ENCODE results near the gene SNX19. TPM values are rescaled to one million over a fixed set of nuclear protein-coding genes. Genes with fewer than 3 reads are reported as not detected.

SNX19 gene
- total RNA-seq, 1 donor from 2014 or later = 67.4 TPM

DNA sequence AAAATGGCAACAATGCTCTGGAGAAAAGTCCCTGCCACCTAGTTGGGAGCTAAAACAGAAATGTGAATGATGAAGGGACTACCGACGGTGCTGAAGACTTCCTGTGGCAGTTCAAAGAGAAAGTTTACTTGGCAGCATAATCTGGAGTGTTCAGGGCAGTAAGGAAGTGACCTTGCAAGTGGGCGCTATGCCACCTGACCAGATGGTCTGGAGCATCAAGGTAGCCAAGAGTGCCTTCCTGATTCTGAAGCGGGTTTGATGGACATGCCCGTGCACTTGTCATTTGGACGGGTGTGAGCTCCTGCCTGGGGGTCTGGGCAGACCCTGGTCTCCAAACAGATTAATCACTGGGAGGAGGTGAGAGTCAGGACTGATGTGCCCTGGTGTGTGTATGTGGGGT is 1.8 kb upstream of the SNX19 start:
- Histone ChIP-seq H3K9me3 (no peaks in the 10 kb centered on the region), H3K4me3 (no peak overlapping the region), H3K27me3 (ENCODE audit: low read depth) (no peaks in the 10 kb centered on the region), H3K4me1 (peaks cover 29% of the 10 kb centered on the region), H3K27ac (no peak overlapping the region), H3K36me3 (peaks cover 19% of the 10 kb centered on the region)
- intact Hi-C loops (cut with DNase I) = no loop called here
- TF ChIP-seq, protein P1, sequence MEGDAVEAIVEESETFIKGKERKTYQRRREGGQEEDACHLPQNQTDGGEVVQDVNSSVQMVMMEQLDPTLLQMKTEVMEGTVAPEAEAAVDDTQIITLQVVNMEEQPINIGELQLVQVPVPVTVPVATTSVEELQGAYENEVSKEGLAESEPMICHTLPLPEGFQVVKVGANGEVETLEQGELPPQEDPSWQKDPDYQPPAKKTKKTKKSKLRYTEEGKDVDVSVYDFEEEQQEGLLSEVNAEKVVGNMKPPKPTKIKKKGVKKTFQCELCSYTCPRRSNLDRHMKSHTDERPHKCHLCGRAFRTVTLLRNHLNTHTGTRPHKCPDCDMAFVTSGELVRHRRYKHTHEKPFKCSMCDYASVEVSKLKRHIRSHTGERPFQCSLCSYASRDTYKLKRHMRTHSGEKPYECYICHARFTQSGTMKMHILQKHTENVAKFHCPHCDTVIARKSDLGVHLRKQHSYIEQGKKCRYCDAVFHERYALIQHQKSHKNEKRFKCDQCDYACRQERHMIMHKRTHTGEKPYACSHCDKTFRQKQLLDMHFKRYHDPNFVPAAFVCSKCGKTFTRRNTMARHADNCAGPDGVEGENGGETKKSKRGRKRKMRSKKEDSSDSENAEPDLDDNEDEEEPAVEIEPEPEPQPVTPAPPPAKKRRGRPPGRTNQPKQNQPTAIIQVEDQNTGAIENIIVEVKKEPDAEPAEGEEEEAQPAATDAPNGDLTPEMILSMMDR (IDR thresholded peaks at IDR 0.05) = no peak
- DNase-seq = no peak
- no peak for ATAC-seq

DNA sequence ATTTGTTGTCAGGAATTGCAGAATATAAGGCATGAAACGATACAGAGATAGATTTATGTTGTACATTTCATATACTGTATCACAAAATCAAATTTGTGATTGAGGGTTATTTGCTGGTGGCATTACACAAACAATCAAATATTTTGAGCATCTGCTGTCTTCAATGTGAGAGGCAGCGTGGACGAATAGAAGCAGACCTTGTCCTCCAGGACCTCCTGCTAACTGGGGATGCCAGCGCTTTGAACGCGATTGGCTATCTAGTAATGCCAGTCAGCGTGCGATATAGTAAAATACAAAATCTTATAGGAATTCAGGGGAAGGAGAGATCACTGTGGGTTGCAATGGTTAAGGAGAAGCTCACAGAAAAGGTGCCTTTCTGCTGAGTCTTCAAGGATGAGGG is 631 bp upstream of the SNX19 start:
- Histone ChIP-seq H3K9me3 (no peaks in the 10 kb centered on the region), H3K27me3 (ENCODE audit: low read depth) (no peaks in the 10 kb centered on the region), H3K27ac (peak overlapping the region; percentile 92), H3K4me1 (peaks cover 34% of the 10 kb centered on the region), H3K36me3 (peaks cover 31% of the 10 kb centered on the region), H3K4me3 (peak overlapping the region; percentile 75)
- TF ChIP-seq, protein P1 (IDR thresholded peaks at IDR 0.05) = no peak
- no peak for DNase-seq
- intact Hi-C loops (cut with DNase I) = no loop called here
- ATAC-seq = no peak

DNA sequence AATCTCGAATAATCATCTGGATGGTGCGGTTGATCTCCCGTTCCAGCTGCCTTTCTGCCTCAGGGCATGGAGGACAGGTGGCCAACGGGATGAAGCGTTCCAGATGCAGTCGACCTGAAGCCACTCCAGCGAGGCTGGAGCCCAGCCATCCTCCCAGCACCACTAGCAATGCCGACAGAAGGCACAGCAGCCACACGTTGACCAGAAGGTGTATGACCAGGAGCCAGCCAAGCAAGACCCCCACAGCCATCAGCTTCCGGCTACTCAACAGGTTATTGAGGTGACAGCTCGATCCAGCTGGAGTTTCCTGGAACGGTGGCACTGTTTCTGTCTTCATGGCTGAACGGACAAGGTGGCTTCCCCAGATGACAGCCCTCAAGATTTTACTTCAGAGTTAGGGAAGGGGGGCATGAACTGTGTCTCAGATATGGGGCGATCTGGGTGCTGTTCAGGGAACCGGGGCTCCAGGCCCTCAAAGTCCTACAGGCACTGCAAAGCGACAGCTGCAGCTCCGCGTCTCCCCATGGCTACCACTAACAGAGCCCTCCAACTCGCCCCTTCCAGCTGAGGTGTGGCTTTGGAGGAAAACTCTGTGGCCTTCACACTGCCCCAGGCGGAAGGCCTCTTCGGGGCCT is 559 bp downstream of the SNX19 start:
- Histone ChIP-seq H3K4me3 (peak overlapping the region; percentile 75), H3K27me3 (ENCODE audit: low read depth) (no peaks in the 10 kb centered on the region), H3K36me3 (peaks cover 43% of the 10 kb centered on the region), H3K27ac (peak overlapping the region; percentile 92), H3K9me3 (no peaks in the 10 kb centered on the region), H3K4me1 (peaks cover 34% of the 10 kb centered on the region)
- DNase-seq = no peak
- no peak for ATAC-seq
- intact Hi-C loops (cut with DNase I) = no loop called here
- TF ChIP-seq, protein P1 (IDR thresholded peaks at IDR 0.05) = no peak

GRCh38 chr11:130913268-130913667 is 3.0 kb downstream of the SNX19 start:
- Histone ChIP-seq H3K4me1 (peaks cover 34% of the 10 kb centered on the region), H3K27me3 (ENCODE audit: low read depth) (no peaks in the 10 kb centered on the region), H3K9me3 (no peaks in the 10 kb centered on the region), H3K36me3 (peaks cover 67% of the 10 kb centered on the region), H3K27ac (no peak overlapping the region), H3K4me3 (no peak overlapping the region)
- intact Hi-C loops (cut with DNase I) = no loop called here
- TF ChIP-seq, protein P1 (IDR thresholded peaks at IDR 0.05) = no peak
- ATAC-seq (no peak), DNase-seq (no peak)

DNA sequence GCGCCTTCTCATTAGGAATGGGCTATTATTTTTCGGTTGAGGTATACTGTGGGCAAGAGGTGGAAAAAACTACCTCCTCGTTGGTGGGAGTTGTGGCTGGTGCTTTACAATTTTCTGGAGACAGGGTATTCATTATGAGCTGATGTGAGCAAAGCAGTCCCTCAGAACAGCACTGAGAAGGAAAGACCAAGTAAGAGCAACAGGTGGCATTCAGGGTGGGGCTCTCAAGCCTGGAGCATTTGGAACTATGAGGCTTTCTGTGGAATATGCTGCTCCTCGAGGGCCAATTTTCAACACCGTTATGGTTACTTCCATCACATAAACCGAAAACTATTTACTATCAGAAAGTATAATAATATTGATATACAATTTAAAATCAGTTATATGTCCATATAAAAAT is 3.7 kb downstream of the SNX19 start:
- no peak for DNase-seq
- H3K36me3 ChIP-seq = peaks cover 74% of the 10 kb centered on the region
- peaks cover 34% of the 10 kb centered on the region for H3K4me1 ChIP-seq
- no peaks in the 10 kb centered on the region for H3K9me3 ChIP-seq
- no peaks in the 10 kb centered on the region for H3K27me3 ChIP-seq (ENCODE audit: low read depth)
- no peak for ATAC-seq
- no peak overlapping the region for H3K27ac ChIP-seq
- intact Hi-C loops (cut with DNase I) = no loop called here
- TF ChIP-seq, protein P1 (IDR thresholded peaks at IDR 0.05) = no peak
- H3K4me3 ChIP-seq = no peak overlapping the region
